ENCODE measurements around the gene SYT12. TPM values are rescaled to one million over a fixed set of nuclear protein-coding genes. Genes with fewer than 3 reads are reported as not detected.

The SYT12 gene
- total RNA-seq, 2 experiments from 2014 or later = 0.25 to 0.72 TPM

DNA sequence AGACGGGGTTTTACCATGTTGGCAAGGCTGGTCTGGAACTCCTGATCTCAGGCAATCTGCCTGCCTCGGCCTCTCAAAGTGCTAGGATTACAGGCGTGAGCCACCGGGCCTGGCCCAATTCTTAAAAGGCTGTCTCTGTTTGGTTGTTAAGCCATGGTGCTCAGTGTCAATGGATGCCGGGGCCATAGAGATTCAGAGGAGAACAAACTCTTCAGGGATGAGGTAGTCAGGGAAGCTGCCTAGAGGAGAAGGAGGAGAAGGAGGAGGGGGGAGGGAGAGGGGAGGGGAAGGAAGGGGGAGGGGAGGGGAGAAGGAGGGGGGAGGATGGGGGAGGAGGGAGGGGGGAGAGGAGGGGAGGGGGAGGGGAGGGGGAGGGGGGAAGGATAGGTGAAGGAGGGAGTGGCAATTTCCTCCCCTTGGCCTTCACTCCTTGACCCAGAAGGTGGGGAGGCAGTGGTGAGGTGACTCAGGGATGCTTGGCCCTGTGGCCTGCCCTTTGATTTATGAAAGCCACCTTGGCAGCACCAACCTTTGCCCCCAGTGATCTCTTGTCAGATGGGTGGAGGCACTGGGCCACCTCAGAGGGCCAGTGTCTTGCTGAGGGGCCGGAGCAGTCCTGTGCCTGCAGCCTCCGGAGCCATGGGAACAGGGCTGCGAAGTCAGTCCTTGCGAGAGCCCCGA, 48.1 kb upstream of the SYT12 start, which contains the start of gene C11orf86:
Gene C11orf86 (plus strand): TSS at position 581 of the 681 bp plus-strand sequence. CDS start 59 bp downstream, at position 640.
- H3K9me2 ChIP-seq (ENCODE audit: insufficient read depth, low read length) = no peaks in the 10 kb centered on the region
- intact Hi-C loops (cut with micrococcal nuclease; ENCODE audit: unreplicated experiment) = loop anchor here (5.0 to 10.0 kb wide), 2 partner anchors 93 to 280 kb away; no protein-coding TSS in a partner anchor

DNA sequence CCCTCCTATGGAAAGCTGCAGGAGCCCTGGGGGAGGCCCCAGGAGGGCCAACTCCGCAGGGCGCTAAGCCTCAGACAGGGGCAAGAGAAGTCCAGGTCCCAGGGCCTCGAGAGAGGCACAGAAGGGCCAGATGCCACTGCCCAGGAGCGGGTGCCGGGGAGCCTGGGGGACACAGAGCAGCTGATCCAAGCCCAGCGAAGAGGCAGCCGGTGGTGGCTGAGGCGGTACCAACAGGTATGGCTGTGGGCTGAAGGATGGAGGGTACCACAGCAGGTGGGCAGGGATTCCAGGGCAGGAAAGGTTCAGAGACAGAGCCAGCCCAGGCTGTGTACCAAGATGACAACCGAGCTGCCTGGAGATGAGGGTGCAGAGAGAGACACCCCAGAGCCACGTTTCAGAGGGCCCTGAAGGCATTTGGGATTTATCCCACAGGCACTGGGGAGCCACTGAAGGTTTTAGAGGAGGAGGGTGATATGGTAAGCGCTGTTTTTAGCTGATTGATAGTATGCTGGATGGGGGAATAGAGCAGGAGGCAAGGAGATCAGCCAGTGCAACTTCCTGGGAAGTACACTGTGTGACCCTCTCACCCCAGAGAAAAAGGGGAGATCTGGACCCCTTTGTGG, 47.4 kb upstream of the SYT12 start:
- H2AFZ ChIP-seq (ENCODE audit: low read length) = no peak overlapping the region
- CTCF ChIA-PET (ENCODE audit: unreplicated experiment) = interaction anchor here (1.1 kb wide), 1 partner anchor 31 kb away, joined by 3 read pairs; no protein-coding TSS in a partner anchor
- H3K4me3 ChIP-seq (ENCODE audit: low read depth, low read length, poor library complexity, severe bottlenecking) = no peak overlapping the region
- no peaks in the 10 kb centered on the region for H3K9me2 ChIP-seq (ENCODE audit: insufficient read depth, low read length)
- BruUV-seq (replicated peaks) = no TSS peak
- POLR2A ChIA-PET = no interaction called here
- H3K4me1 ChIP-seq (ENCODE audit: insufficient read depth, low read length, poor library complexity, severe bottlenecking) = no peaks in the 10 kb centered on the region
- H4K20me1 ChIP-seq (ENCODE audit: insufficient read depth, low read length) = no peaks in the 10 kb centered on the region
- TF ChIP-seq EZH2phosphoT487 (IDR thresholded peaks at IDR 0.05; ENCODE audit: borderline replicate concordance, low read depth, low read length) = no peak
- TF ChIP-seq, protein P1, sequence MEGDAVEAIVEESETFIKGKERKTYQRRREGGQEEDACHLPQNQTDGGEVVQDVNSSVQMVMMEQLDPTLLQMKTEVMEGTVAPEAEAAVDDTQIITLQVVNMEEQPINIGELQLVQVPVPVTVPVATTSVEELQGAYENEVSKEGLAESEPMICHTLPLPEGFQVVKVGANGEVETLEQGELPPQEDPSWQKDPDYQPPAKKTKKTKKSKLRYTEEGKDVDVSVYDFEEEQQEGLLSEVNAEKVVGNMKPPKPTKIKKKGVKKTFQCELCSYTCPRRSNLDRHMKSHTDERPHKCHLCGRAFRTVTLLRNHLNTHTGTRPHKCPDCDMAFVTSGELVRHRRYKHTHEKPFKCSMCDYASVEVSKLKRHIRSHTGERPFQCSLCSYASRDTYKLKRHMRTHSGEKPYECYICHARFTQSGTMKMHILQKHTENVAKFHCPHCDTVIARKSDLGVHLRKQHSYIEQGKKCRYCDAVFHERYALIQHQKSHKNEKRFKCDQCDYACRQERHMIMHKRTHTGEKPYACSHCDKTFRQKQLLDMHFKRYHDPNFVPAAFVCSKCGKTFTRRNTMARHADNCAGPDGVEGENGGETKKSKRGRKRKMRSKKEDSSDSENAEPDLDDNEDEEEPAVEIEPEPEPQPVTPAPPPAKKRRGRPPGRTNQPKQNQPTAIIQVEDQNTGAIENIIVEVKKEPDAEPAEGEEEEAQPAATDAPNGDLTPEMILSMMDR (conservative IDR thresholded peaks at IDR 0.05; ENCODE audit: low read length) = no peak
- intact Hi-C loops (cut with micrococcal nuclease; ENCODE audit: unreplicated experiment) = loop anchor here (5.0 to 10.0 kb wide), 2 partner anchors 93 to 281 kb away; no protein-coding TSS in a partner anchor
- no peak overlapping the region for H3K4me2 ChIP-seq (ENCODE audit: low read length)
- no peaks in the 10 kb centered on the region for H3K36me3 ChIP-seq (ENCODE audit: insufficient read depth, low read length)
- no peaks in the 10 kb centered on the region for H3K79me2 ChIP-seq (ENCODE audit: insufficient read depth, low read depth, low read length)
- no peaks in the 10 kb centered on the region for H3K9me3 ChIP-seq (ENCODE audit: low read length)
- H3K27ac ChIP-seq (ENCODE audit: low read depth, low read length, poor library complexity, severe bottlenecking) = no peak overlapping the region
- no peak for DNase-seq (ENCODE audit: low spot score)

More for the DNA sequence above, 48.1 kb upstream of the SYT12 start, which contains the start of gene C11orf86:
- no peaks in the 10 kb centered on the region for H3K36me3 ChIP-seq (ENCODE audit: insufficient read depth, low read length)
- TF ChIP-seq, protein P1 (conservative IDR thresholded peaks at IDR 0.05; ENCODE audit: low read length) = no peak
- no peak for TF ChIP-seq EZH2phosphoT487 (IDR thresholded peaks at IDR 0.05; ENCODE audit: borderline replicate concordance, low read depth, low read length)
- H4K20me1 ChIP-seq (ENCODE audit: insufficient read depth, low read length) = no peaks in the 10 kb centered on the region
- no peaks in the 10 kb centered on the region for H3K79me2 ChIP-seq (ENCODE audit: insufficient read depth, low read depth, low read length)
- H3K9me3 ChIP-seq (ENCODE audit: low read length) = no peaks in the 10 kb centered on the region
- no peak for DNase-seq (ENCODE audit: low spot score)
- BruUV-seq (replicated peaks) = no TSS peak
- H3K27ac ChIP-seq (ENCODE audit: low read depth, low read length, poor library complexity, severe bottlenecking) = no peak within 1 kb of the TSS
- H2AFZ ChIP-seq (ENCODE audit: low read length) = no peak within 1 kb of the TSS
- H3K4me2 ChIP-seq (ENCODE audit: low read length) = no peak within 1 kb of the TSS
- ChIA-PET POLR2A (no interaction called here), CTCF (ENCODE audit: unreplicated experiment) (interaction anchor here (1.1 kb wide), 1 partner anchor 32 kb away, joined by 3 read pairs; no protein-coding TSS in a partner anchor)
- H3K4me1 ChIP-seq (ENCODE audit: insufficient read depth, low read length, poor library complexity, severe bottlenecking) = no peaks in the 10 kb centered on the region
- H3K4me3 ChIP-seq (ENCODE audit: low read depth, low read length, poor library complexity, severe bottlenecking) = no peak within 1 kb of the TSS

Data from OCI-LY7 (cell line).